ENCODE results near the gene TMPRSS3.

The TMPRSS3 gene

DNA sequence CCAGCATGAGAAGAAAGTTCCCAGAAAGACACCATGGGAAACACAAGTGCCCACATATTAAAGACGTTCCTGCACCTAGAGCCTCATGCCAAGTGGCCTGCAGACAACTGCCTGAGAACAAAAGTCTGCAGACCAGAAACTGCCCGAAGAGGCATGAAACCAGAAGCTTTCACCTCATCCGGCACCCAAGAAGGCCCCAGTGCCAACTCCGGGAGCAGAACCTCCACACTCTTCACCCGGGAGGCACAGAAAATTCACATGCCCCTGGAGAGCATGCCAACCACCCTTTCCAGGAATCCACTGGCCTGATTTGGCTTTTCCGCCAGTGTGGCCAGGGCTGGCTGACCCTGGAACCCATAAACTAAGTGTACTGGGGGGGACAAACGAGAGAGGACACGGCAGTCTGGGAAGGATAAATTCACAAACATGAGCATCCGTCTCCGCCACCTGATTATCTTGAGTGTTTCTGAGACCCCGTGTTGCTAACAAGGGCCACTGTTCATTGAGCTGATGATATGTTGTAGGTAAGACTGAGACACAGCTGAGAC, 51.8 kb downstream of the TMPRSS3 start:
- no peaks in the 10 kb centered on the region for H3K27me3 ChIP-seq (ENCODE audit: control insufficient read depth, insufficient read depth, low read length)

DNA sequence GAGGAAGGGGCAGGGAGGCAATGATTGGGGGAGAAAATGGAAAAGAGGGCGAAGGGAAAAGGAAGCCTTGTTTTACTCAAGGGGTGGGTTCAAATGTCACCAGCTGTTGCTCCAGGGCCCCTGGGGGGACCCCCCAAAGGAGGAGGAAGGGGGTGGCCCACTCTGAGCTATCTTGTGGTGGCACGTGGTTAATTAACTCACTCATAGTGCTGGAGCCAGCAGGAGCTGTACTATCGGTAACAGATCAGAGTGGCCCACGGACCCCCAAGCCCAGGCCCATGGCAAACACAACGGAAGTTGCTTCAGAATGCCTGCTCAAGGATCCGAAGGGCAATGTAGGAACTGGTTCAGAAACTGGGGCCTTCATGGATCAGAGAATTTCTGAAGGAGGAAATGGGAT, 52.3 kb downstream of the TMPRSS3 start:
- Histone ChIP-seq H3K4me3 (ENCODE audit: low read length) (no peak overlapping the region), H3K27ac (ENCODE audit: low read length) (no peak overlapping the region), H3K9me3 (ENCODE audit: control insufficient read depth, low read depth, low read length) (no peaks in the 10 kb centered on the region), H3K9ac (ENCODE audit: low read length) (no peak overlapping the region), H3K36me3 (ENCODE audit: control insufficient read depth, low read depth, low read length) (no peaks in the 10 kb centered on the region), H3K4me1 (ENCODE audit: control insufficient read depth, low read depth, low read length) (peaks cover 4% of the 10 kb centered on the region), H3K27me3 (ENCODE audit: control insufficient read depth, insufficient read depth, low read length) (no peaks in the 10 kb centered on the region)

More for the DNA sequence above, 51.8 kb downstream of the TMPRSS3 start:
- Histone ChIP-seq H3K4me3 (ENCODE audit: low read length) (no peak overlapping the region), H3K9ac (ENCODE audit: low read length) (no peak overlapping the region), H3K9me3 (ENCODE audit: control insufficient read depth, low read depth, low read length) (no peaks in the 10 kb centered on the region), H3K36me3 (ENCODE audit: control insufficient read depth, low read depth, low read length) (no peaks in the 10 kb centered on the region), H3K4me1 (ENCODE audit: control insufficient read depth, low read depth, low read length) (peaks cover 4% of the 10 kb centered on the region), H3K27ac (ENCODE audit: low read length) (no peak overlapping the region)

DNA sequence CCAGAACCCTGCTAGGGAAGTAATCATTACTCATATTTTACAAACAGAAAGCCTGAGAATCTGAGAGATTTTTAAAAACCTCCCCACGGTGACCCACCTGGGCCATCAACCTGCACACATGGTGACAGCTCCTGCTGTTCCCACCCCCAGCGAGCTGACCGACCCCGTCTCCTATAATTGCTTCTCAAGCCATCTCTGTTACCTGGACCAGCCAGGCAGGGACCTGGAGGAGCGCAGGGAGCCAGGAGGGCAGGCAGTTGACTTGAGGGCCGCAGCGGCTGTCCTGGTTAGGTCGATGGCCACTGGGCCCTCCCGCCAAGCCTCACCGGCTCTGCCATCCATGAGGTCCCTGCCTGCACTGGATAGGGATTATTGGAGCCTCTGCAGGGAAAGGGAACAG, 52.8 kb downstream of the TMPRSS3 start:
- Histone ChIP-seq H3K9ac (ENCODE audit: low read length) (no peak overlapping the region), H3K36me3 (ENCODE audit: control insufficient read depth, low read depth, low read length) (no peaks in the 10 kb centered on the region), H3K4me1 (ENCODE audit: control insufficient read depth, low read depth, low read length) (peaks cover 8% of the 10 kb centered on the region), H3K27ac (ENCODE audit: low read length) (no peak overlapping the region), H3K4me3 (ENCODE audit: low read length) (no peak overlapping the region), H3K27me3 (ENCODE audit: control insufficient read depth, insufficient read depth, low read length) (no peaks in the 10 kb centered on the region), H3K9me3 (ENCODE audit: control insufficient read depth, low read depth, low read length) (no peaks in the 10 kb centered on the region)

DNA sequence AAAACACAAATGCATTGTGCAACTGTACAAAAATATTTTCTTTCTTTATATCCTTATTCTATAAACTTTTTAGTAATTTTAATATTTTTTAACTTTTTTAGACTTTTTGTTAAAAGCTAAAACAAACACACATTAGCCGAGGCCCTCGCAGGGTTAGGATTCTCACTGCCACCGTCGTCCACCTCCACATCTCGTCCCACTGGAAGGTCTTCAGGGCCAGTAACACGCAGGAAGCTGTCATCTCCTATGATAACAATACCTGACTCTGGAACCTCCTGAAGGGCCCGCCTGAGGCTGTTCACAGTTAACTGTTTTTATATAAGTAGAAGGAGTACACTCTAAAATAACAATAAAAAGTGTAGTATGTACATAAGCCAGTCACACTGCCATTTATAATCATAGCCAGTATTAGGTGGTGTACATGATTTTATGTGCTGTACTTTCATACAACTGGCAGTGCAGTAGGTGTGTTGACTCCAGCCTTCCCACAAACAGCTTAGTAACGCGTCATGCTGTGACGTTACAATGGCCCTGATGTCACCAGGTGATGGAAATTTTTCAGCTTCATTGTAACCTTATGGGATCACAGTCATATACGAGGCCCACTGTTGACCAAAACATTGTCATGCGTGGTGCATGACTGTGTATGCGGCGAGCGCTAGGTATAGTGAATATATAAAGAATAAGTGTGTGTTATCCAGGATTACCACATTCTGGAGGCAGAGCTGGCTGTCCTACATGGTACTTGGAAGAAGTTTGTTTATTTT, 53.9 kb downstream of the TMPRSS3 start:
- Histone ChIP-seq H3K4me1 (ENCODE audit: control insufficient read depth, low read depth, low read length) (peaks cover 10% of the 10 kb centered on the region), H3K27me3 (ENCODE audit: control insufficient read depth, insufficient read depth, low read length) (no peaks in the 10 kb centered on the region), H3K36me3 (ENCODE audit: control insufficient read depth, low read depth, low read length) (no peaks in the 10 kb centered on the region), H3K4me3 (ENCODE audit: low read length) (no peak overlapping the region), H3K27ac (ENCODE audit: low read length) (no peak overlapping the region), H3K9ac (ENCODE audit: low read length) (no peak overlapping the region), H3K9me3 (ENCODE audit: control insufficient read depth, low read depth, low read length) (no peaks in the 10 kb centered on the region)

DNA sequence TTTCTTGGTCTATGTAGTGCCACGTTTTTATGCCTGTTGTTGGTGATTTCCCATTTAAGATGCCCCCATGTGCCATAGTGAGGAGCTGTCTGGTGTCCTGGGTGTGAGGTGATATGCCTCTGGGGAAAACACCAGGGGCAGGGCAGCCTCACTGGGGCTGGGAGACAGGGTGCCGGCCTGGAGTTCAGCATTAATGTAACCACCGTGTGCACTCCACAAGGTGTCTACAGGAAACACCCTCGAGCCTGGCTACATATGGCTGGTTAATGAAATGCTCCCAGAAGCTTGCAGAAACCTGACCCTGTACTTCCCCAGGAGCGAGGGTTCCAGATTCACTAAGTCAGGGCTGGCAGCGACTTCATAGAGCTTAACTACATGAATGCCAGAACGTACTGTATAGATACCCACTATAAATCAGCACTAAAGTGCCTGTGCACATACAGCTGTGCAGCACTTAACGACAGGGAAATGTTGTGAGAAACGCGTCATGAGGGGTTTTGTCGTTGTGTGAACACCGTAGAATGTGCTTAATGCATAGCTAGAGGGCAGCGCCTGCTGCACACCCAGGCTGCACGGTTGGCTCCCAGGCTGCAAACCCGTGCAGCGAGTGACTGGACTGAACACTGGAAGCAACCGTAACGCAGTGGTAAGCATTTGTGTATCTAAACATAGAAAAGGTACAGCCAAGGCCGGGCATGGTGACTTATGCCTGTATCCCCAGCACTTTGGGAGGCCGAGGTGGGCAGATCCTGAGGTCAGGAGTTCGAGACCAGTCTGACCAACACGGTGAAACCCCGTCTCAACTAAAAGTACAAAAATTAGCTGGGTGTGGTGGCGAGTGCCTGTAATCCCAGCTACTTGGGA, 55.4 kb downstream of the TMPRSS3 start:
- Histone ChIP-seq H3K27me3 (ENCODE audit: control insufficient read depth, insufficient read depth, low read length) (no peaks in the 10 kb centered on the region), H3K9ac (ENCODE audit: low read length) (no peak overlapping the region), H3K4me3 (ENCODE audit: low read length) (no peak overlapping the region), H3K27ac (ENCODE audit: low read length) (no peak overlapping the region), H3K36me3 (ENCODE audit: control insufficient read depth, low read depth, low read length) (no peaks in the 10 kb centered on the region), H3K9me3 (ENCODE audit: control insufficient read depth, low read depth, low read length) (no peaks in the 10 kb centered on the region), H3K4me1 (ENCODE audit: control insufficient read depth, low read depth, low read length) (peaks cover 24% of the 10 kb centered on the region)

DNA sequence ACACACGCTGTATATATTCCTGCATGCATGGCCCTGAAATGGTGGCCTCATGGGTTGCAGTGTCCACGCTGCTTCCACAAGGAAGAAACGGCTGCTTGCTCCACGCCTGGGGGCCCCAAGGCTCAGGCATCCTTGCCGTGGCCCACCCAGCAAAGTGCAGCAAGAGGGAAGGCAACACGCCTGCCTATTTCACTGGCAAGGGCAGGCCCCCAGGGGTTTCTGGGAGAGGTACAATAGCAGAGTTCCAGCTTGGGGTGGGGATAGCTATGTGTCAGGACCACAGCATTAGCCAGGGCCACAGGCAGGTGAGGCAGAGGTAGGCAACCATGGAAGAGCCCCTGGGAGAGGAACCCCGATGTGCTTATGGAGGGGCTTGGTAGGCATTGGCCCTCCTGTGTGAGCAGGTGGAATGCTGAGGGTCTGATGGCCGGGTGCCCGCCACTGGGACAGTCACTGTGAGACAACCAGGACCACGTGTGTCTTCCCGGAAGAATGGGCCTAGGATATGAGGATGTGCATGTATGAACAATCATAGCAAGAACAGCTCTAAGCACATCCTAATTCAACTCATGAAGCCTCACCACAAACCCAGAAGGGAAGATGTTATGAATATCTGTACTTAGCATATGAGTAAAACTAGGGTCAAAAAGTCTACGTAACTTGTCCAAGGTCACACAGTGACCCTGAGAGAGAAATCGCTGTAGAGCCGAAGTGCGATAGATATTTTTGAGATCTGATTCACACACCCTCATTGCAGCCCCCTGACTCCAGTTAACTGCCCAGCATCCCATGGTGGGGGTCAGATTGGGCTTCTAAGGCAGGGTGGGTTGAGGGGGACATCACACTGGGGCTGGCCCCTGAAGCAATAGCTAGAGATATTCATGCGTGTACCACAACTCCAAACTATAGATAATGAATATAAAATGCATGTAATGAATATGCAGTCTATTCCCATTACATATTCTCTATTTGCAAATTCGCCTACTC, 56.8 kb downstream of the TMPRSS3 start:
- H3K36me3 ChIP-seq (ENCODE audit: control insufficient read depth, low read depth, low read length): no peaks in the 10 kb centered on the region
- H3K4me1 ChIP-seq (ENCODE audit: control insufficient read depth, low read depth, low read length): peaks cover 25% of the 10 kb centered on the region
- no peaks in the 10 kb centered on the region for H3K27me3 ChIP-seq (ENCODE audit: control insufficient read depth, insufficient read depth, low read length)
- no peak overlapping the region for H3K4me3 ChIP-seq (ENCODE audit: low read length)
- no peak overlapping the region for H3K27ac ChIP-seq (ENCODE audit: low read length)
- H3K9ac ChIP-seq (ENCODE audit: low read length): no peak overlapping the region
- H3K9me3 ChIP-seq (ENCODE audit: control insufficient read depth, low read depth, low read length): no peaks in the 10 kb centered on the region

DNA sequence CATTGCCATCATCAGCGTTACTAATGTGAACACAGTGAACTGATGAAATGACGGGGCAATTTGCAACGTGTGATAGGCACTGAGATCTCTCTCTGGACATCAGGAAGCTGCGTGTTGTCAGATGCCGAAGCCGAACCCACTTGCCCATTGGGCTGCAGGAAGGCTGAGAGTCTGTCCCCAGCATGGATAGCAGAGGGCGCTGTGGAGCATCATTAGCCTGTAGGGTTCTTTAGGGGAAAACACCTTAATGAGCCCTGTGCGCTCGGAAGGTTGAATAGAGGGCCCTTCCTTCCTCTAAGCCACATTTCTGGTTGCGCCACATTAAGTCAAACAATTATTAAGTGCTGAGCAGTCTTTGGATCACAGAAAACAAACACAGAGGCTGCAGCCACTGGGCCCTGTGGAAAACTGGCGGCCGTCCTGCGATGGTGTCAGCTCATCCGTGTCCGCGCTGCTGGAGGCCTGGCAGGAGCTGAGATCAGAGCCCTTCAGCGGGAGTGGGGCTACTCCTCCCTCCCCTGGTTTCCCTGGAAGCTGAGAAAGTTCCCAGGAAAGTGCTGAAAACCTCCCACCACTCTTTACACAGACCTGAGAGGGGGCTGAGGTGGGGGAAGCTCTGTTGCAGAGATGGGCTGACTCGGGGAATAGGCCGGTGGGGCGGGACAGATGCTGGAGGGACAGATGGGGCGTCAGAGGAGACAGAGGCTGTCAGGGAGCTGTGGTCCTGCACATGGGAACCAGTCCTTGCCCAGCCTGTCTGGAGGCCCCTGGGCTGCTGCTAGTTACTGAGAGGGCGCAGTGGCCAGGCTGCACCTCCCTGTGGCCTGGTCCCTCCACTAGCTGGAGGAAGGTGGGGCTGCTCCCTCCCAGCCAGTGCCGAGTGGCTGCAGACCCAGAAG, 57.8 kb downstream of the TMPRSS3 start:
- no peaks in the 10 kb centered on the region for H3K27me3 ChIP-seq (ENCODE audit: control insufficient read depth, insufficient read depth, low read length)
- H3K27ac ChIP-seq (ENCODE audit: low read length): no peak overlapping the region
- H3K4me3 ChIP-seq (ENCODE audit: low read length): no peak overlapping the region
- H3K9ac ChIP-seq (ENCODE audit: low read length): no peak overlapping the region
- H3K4me1 ChIP-seq (ENCODE audit: control insufficient read depth, low read depth, low read length): peaks cover 25% of the 10 kb centered on the region
- no peaks in the 10 kb centered on the region for H3K36me3 ChIP-seq (ENCODE audit: control insufficient read depth, low read depth, low read length)
- no peaks in the 10 kb centered on the region for H3K9me3 ChIP-seq (ENCODE audit: control insufficient read depth, low read depth, low read length)

DNA sequence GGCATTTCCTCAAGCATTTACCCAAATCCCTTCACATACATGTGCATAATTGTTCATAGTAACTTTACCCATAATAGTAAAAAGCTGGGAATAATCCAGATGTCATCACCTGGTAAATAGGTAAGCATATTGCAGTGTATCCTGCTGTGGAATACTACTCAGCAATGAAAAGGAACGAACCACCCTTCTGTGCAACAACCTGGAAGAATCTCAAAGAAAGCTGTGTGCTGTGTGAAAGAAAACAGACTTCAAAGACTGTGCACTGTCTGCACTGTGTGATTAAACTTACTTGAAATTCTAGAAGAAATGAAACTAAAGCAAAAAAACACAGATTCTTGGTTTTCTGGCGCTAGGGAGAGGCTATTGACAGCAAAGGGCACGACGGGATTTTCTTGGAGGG, 58.6 kb downstream of the TMPRSS3 start:
- Histone ChIP-seq H3K9me3 (ENCODE audit: control insufficient read depth, low read depth, low read length) (no peaks in the 10 kb centered on the region), H3K4me1 (ENCODE audit: control insufficient read depth, low read depth, low read length) (peaks cover 25% of the 10 kb centered on the region), H3K27me3 (ENCODE audit: control insufficient read depth, insufficient read depth, low read length) (no peaks in the 10 kb centered on the region), H3K36me3 (ENCODE audit: control insufficient read depth, low read depth, low read length) (no peaks in the 10 kb centered on the region), H3K9ac (ENCODE audit: low read length) (no peak overlapping the region), H3K27ac (ENCODE audit: low read length) (no peak overlapping the region), H3K4me3 (ENCODE audit: low read length) (no peak overlapping the region)

DNA sequence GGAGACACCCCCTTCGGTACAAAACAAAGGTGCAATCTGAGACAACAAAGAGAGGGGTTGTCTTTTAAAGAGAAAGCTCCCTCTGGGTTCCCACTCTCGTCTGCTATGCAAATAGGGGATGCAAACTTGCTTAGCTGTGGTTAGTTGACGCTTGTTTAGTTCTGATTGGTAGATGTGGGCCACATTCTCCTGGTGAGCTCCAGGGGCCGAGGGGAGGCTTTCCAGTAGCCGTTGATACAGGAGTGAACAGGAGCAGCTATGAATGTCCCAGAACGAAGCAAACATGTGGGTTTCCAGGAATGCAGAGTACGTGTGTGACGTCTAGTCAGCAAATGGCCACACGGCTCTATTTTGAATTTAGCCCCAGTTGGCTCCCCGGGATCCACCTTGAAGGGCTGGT, 59.8 kb downstream of the TMPRSS3 start:
- Histone ChIP-seq H3K9ac (ENCODE audit: low read length) (peak overlapping the region; percentile 26), H3K9me3 (ENCODE audit: control insufficient read depth, low read depth, low read length) (no peaks in the 10 kb centered on the region), H3K4me3 (ENCODE audit: low read length) (peak overlapping the region; percentile 45), H3K27me3 (ENCODE audit: control insufficient read depth, insufficient read depth, low read length) (no peaks in the 10 kb centered on the region), H3K27ac (ENCODE audit: low read length) (peak overlapping the region; percentile 44), H3K4me1 (ENCODE audit: control insufficient read depth, low read depth, low read length) (peaks cover 21% of the 10 kb centered on the region), H3K36me3 (ENCODE audit: control insufficient read depth, low read depth, low read length) (no peaks in the 10 kb centered on the region)

DNA sequence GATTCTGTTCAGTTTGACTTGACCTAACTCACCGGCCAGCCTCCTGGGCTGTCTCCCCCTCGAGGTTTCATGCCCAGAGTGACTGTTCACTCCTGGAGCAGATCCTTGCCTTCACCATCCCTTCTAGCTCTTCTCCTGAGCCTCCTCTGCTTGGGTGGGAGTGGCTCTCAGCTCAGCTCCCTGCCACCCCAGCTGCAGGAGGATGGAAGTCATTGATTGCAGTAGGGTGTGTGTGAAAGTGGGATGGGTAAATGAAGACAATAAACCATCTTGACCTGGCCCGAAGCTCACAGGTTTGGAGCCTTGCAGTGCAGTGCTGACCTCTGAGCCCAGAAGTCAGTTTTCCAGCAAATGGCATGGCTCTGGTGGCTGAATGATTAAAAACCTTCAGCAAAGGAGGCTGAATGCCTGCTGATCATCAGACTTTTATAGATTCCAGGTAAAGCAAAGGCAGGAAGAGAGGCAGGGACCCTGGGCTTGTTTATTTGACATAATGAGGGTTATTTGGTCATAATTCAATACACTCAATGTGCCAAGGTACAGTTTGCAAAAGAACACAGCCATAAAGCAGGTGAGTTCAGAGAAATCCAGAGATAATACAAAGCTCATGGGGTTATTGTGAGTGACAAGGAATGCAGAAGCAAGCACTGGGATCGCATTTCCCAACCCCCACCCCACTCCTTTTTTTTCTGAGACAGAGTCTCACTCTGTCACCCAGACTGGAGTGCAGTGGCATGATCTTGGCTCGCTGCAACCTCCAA, 63.1 kb downstream of the TMPRSS3 start:
- no peaks in the 10 kb centered on the region for H3K27me3 ChIP-seq (ENCODE audit: control insufficient read depth, insufficient read depth, low read length)
- H3K9ac ChIP-seq (ENCODE audit: low read length): no peak overlapping the region
- no peak overlapping the region for H3K4me3 ChIP-seq (ENCODE audit: low read length)
- no peaks in the 10 kb centered on the region for H3K36me3 ChIP-seq (ENCODE audit: control insufficient read depth, low read depth, low read length)
- H3K27ac ChIP-seq (ENCODE audit: low read length): no peak overlapping the region
- peaks cover 4% of the 10 kb centered on the region for H3K9me3 ChIP-seq (ENCODE audit: control insufficient read depth, low read depth, low read length)
- H3K4me1 ChIP-seq (ENCODE audit: control insufficient read depth, low read depth, low read length): peaks cover 18% of the 10 kb centered on the region

Measured in iPS-18a (cell line).